Activated CD4-positive, alpha-beta T cell treated with anti-CD3 and anti-CD28 coated beads, Interleukin-10, Interleukin-2, amounts not matched to agents 100 ng/mL and 50 ng/mL, durations not matched to agents 16 hours and 8 hours (primary cell): ENCODE data around the gene EIF4E3.

Experiments used
- DNase-seq: peaks from one replicate; pipeline ENCODE4 v3.0.0-alpha.2; 2020

The EIF4E3 gene

GRCh38 chr3:71722693-71723092 is 2.5 kb downstream of the EIF4E3 start:
- no peak for DNase-seq

GRCh38 chr3:71721651-71722157 is 3.5 kb downstream of the EIF4E3 start:
- DNase-seq: peak; percentile 44

- DNase-seq: no peak
These were observed 4.2 kb downstream of the EIF4E3 start for GRCh38 chr3:71721002-71721401.

- DNase-seq: no peak
These were observed 7.1 kb downstream of the EIF4E3 start for GRCh38 chr3:71718072-71718471.

GRCh38 chr3:71714595-71714994 is 10.6 kb downstream of the EIF4E3 start:
- DNase-seq: no peak

- no peak for DNase-seq
These were observed 12.2 kb downstream of the EIF4E3 start for GRCh38 chr3:71713041-71713440.

- DNase-seq: peak; percentile 66
These were observed 14.2 kb downstream of the EIF4E3 start for GRCh38 chr3:71710906-71711494.

- no peak for DNase-seq
These were observed 15.2 kb downstream of the EIF4E3 start for GRCh38 chr3:71709908-71710511.

- DNase-seq: no peak
These were observed 16.6 kb downstream of the EIF4E3 start for GRCh38 chr3:71708476-71709105.

- DNase-seq: no peak
These were observed 17.6 kb downstream of the EIF4E3 start for GRCh38 chr3:71707595-71707994.

- DNase-seq: no peak
These were observed 19.5 kb downstream of the EIF4E3 start for GRCh38 chr3:71705681-71706080.

- no peak for DNase-seq
These were observed 20.3 kb downstream of the EIF4E3 start for GRCh38 chr3:71704915-71705314.

GRCh38 chr3:71703797-71704196 is 21.4 kb downstream of the EIF4E3 start:
- DNase-seq: no peak

GRCh38 chr3:71702131-71703024 is 22.8 kb downstream of the EIF4E3 start:
- peak; percentile 80 for DNase-seq

GRCh38 chr3:71701251-71701762 is 23.9 kb downstream of the EIF4E3 start:
- no peak for DNase-seq

- DNase-seq: no peak
These were observed 30.2 kb downstream of the EIF4E3 start for GRCh38 chr3:71695000-71695482.

GRCh38 chr3:71694358-71694999 is 30.7 kb downstream of the EIF4E3 start:
- DNase-seq: no peak

- DNase-seq: no peak
These were observed 31.6 kb downstream of the EIF4E3 start for GRCh38 chr3:71693641-71694040.

- DNase-seq: no peak
These were observed 33.1 kb downstream of the EIF4E3 start for GRCh38 chr3:71692139-71692538.

GRCh38 chr3:71690341-71690841 is 34.8 kb downstream of the EIF4E3 start:
- no peak for DNase-seq

- DNase-seq: no peak
These were observed 35.9 kb downstream of the EIF4E3 start for GRCh38 chr3:71689291-71689690.

GRCh38 chr3:71688121-71688520 is 37.1 kb downstream of the EIF4E3 start:
- no peak for DNase-seq
